Stimulated activated CD4-positive, alpha-beta T cell treated with anti-CD3 and anti-CD28 coated beads, Interleukin-4, amount 100 ng/mL, for 24 hours (primary cell): Measurements from ENCODE around the gene SNX8.
A peak's percentile ranks its signal among the peaks of the same experiment; 100 is the strongest.
"Not testable (repeated sequence)": the region's sequence is repeated elsewhere in the genome, so short reads cannot be mapped to it uniquely, and the experiment has no call there.

ENCODE experiments used
- DNase-seq: peaks from one replicate; pipeline ENCODE4 v3.0.0-alpha.2; 2020

Gene SNX8, protein sequence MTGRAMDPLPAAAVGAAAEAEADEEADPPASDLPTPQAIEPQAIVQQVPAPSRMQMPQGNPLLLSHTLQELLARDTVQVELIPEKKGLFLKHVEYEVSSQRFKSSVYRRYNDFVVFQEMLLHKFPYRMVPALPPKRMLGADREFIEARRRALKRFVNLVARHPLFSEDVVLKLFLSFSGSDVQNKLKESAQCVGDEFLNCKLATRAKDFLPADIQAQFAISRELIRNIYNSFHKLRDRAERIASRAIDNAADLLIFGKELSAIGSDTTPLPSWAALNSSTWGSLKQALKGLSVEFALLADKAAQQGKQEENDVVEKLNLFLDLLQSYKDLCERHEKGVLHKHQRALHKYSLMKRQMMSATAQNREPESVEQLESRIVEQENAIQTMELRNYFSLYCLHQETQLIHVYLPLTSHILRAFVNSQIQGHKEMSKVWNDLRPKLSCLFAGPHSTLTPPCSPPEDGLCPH

GRCh38 chr7:2314209-2314955 lies at the start of gene SNX8:
SNX8 (minus strand) TSS chr7:2314441; CDS start chr7:2314421, 20 bp downstream.
- peak; percentile 94 for DNase-seq

GRCh38 chr7:2362385-2363088 lies 48.3 kb upstream of the SNX8 start:
- DNase-seq = no peak

- DNase-seq = no peak
Observed at GRCh38 chr7:2360796-2361195, 46.6 kb upstream of the SNX8 start.

DNA sequence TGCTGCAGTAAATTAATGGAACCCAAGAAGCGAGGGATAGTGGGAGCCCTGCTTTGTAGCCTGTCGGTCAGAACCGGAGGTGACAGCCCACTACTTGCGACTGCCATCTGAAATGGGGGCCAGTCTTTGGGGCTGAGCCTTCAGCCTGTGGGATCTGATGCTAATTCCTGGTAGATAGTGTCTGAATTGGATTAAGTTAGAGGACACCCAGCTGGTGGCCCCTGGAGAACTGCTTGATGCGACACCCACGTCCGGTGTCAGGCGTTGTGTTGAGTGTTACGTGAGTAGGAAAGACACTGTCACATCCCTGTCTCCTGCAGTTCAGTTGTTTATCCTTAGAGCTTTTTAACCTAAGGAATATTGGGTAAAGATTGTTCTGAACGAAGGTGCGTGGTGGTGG lies 45.4 kb upstream of the SNX8 start:
- no peak for DNase-seq

- no peak for DNase-seq
Observed at GRCh38 chr7:2358968-2359527, 44.8 kb upstream of the SNX8 start.

DNA sequence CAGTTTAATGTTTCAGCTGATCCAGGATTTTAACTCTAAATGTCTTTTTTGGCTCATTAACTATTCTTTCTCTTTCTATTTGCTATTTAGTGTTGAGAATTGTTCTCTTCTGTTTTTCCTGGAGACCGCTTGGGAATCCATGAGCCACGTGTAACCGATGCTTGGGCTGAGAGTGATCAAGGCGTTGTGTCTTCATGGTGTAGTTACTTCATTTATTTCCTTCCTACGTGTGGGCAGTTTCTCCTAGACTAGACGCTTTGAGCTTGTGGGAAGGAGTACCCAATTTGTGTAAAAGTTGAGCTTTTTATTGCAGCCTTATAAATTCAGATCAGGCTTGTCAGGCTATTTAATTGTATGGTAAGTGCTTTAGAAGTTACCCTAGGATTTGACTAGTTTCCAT lies 43.3 kb upstream of the SNX8 start:
- no peak for DNase-seq

DNA sequence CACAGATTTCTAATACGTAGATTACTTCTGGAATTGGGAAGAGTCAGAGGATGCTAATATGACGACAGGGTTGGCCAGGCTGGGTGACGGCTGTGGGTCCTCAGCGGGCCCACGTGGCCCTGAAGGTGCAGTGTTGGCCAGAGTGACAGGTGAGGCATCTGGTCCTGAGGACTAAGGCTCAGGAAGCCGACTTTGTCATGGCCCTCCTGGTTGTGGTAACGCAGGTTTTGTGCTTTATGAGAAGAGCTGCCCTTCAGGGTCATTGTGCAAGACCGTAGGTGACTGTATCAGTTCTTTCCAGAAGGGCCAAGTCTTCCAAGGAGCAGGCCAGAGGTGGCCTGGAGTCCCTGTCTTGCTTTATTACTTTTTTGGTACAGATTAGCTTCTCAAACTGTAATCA lies 42.9 kb upstream of the SNX8 start:
- DNase-seq = no peak

DNA sequence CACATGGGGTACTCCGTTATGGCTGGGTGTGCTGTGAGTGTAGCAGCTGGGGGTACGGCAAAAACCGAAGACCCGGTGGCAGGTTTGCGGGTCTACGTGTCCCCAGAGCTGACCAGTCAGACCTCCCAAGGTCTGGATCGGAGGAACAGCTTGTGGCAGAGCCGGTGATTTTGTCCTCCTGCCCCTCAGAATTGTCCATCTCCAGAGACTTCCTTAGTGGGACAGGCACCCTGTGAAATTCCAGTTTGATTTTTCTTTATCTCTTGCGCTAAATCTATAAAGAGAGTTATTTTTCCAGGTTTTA lies 41.4 kb upstream of the SNX8 start:
- DNase-seq = no peak

- peak; percentile 27 for DNase-seq
Observed at GRCh38 chr7:2354939-2355704, 40.9 kb upstream of the SNX8 start.

GRCh38 chr7:2354186-2354938 lies 40.1 kb upstream of the SNX8 start, which contains the start of gene EIF3B:
EIF3B (plus strand) TSS chr7:2354827; CDS start chr7:2354922, 95 bp downstream.
- DNase-seq = peak; percentile 91

- peak; percentile 92 for DNase-seq
Observed at GRCh38 chr7:2353936-2354185, 39.6 kb upstream of the SNX8 start.

GRCh38 chr7:2353113-2353935 lies 39.1 kb upstream of the SNX8 start:
- DNase-seq = no peak

DNA sequence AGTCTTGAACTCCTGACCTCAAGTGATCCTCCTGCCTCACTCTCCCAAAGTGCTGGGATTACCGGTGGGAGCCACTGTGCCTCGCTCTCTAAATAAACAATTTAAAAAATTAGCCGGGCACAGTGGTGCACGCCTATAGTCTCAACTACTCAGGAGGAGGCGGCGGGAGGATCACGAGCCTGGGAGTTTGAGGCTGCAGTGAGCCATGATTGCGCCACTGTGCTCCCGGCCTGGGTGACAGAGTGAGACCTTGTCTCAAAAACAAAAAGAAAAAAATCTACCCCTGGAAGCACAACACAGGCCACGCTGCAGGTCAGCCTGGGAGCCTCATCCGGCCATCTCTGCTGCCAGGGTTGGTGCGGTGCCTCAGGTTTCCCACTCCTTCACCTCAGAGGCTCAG lies 36.6 kb upstream of the SNX8 start:
- no peak for DNase-seq

DNA sequence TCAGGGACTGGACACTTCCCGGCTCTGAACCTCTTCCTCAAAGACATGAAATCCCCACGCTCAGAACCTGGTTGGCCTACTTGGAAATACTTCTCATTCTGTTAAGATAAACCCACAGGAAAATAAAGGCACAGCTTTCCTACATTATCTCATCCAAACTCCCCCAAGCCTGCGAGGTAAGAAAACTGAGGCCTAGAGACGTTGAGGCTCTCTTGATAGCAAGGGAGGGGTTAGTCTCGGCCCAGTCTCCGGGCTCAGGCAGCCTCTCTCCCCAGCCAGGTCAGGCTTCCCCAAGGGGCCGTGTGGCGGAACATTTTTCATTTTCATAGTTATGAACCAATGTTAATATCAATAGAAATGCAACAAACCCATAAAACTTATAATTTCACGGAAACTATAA lies 35.8 kb upstream of the SNX8 start:
- no peak for DNase-seq

- not testable (repeated sequence) for DNase-seq
Observed at GRCh38 chr7:2347351-2348063, 33.3 kb upstream of the SNX8 start.

DNA sequence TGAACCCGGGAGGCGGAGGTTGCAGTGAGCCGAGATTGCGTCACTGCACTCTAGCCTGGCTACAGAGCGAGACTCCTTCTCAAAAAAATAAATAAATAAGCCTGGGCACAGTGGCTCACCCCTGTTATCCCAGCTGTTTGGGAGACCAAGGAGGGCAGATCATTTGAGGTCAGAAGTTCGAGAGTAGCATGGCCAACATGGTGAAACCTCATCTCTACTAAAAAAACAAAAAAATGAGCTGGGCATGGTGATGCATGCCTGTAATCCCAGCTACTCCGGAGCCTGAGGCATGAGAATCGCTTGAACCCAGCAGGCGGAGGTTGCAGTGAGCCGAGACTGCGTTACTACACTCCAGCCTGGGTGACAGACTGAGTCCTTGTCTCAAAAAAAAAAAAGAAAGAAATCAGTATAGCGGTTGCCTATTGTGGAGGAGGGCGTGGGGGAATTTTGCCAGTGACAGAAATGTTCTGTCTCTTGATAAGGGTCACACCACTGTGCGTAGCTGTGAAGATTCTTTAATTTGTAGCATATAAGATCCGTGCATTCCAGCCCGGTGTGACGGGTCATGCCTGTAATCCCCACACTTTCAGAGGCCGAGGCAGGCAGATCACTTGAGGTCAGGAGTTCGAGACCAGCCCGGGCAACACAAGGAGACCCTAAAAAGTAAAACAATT lies 22.5 kb upstream of the SNX8 start:
- DNase-seq = no peak

GRCh38 chr7:2332606-2333231 lies 18.5 kb upstream of the SNX8 start:
- not testable (repeated sequence) for DNase-seq

DNA sequence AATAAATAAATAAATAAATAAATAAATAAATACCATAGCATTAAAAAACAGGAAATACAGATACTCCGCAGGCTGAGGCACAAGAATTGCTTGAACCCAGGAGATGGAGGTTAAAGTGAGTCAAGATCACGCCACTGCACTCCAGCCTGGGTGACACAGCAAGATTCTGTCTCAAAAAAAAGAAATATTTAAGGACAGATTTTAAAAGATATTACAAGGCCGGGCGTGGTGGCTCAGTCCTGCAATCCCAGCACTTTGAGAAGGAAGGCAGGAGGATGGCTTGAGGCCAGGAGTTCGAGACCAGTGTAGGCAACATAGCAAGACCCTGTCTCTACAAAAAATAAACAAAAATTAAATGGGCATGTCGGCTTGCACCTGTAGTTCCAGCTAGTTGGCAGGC lies 17.5 kb upstream of the SNX8 start:
- DNase-seq = no peak

DNA sequence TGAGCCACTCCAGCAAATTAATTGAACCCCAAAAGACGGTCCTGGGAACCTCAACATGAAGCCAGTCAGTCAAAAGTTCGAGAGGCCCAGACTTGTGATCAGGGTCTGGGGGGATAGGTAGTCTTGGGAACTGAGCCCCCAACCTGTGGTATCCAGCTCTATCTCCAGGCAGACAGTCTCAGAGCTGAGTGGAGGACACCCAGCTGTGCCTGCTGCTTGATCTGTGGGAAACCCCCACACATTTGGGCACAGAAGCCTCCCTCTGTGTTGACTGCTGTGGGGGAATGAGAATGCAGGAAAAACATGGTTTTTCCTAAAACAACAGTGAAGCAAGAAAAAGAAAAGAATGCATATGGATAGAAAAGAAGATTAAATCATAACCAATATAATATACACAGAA lies 16.3 kb upstream of the SNX8 start:
- DNase-seq = no peak
